ENCODE results near the gene CHID1. TPM values are rescaled to one million over a fixed set of nuclear protein-coding genes. Genes with fewer than 3 reads are reported as not detected.

The CHID1 gene
- total and polyA plus RNA-seq, 2 of the 8 experiments (the other 6 are each of a cell fraction or from before 2014, with no cell fraction given) = 81.2 to 88.5 TPM

GRCh38 chr11:875203-875602 is 35.4 kb downstream of the CHID1 start:
- H3K56ac ChIP-seq (replicated peaks; ENCODE audit: insufficient read length, low read depth, low read length) = no peak overlapping the region
- no peak for DNase-seq (ENCODE audit: low read depth in 1 of 2, low spot score in 2 of 2)
- no peak overlapping the region for H2BK120ac ChIP-seq (replicated peaks; ENCODE audit: low read depth, low read length)
- H3K79me1 ChIP-seq (ENCODE audit: low read depth, low read length) = no peaks in the 10 kb centered on the region
- no peaks in the 10 kb centered on the region for H3K27me3 ChIP-seq (replicated peaks in 1 of 4; ENCODE audit: control insufficient read depth in 3 of 4, extremely low read depth in 1 of 4, insufficient read depth in 3 of 4, low read length in 3 of 4)
- H3K4me3 ChIP-seq (ENCODE audit: extremely low read depth in 1 of 4, insufficient read depth in 2 of 4, low read depth in 3 of 4, low read length in 4 of 4) = no peak overlapping the region
- H3K4me1 ChIP-seq (replicated peaks in 1 of 4; ENCODE audit: control insufficient read depth in 3 of 4, insufficient read depth in 4 of 4, low read length in 3 of 4) = peaks cover 0 to 2% (median under 1%) of the 10 kb centered on the region in 4 experiments; a peak in 4 of 7 replicates
- H3K18ac ChIP-seq (ENCODE audit: extremely low read depth, low read length) = no peak overlapping the region
- no peak overlapping the region for H2BK12ac ChIP-seq (ENCODE audit: low read depth, low read length)
- H3K4ac ChIP-seq (replicated peaks; ENCODE audit: insufficient read length, low read depth, low read length) = no peak overlapping the region
- 98% methylated on average over 9 of the region's 16 CpGs; no CpG with 5 or more reads in 1 of the 2 experiments for WGBS, 2 experiments (ENCODE audit: extremely low coverage in 1 of 2, insufficient coverage in 1 of 2, insufficient read length in 1 of 2, insufficient replicate concordance in 2 of 2, low coverage in 1 of 2, low lambda C conversion rate in 2 of 2, missing lambda C conversion rate in 1 of 2)
- FAIRE-seq = no peak
- H2AFZ ChIP-seq (ENCODE audit: low read length) = no peak overlapping the region
- no peak overlapping the region for H2BK20ac ChIP-seq (ENCODE audit: low read length)
- no peaks in the 10 kb centered on the region for H3K23me2 ChIP-seq (ENCODE audit: low read depth, low read length)
- no peak overlapping the region for H2AK5ac ChIP-seq (ENCODE audit: low read depth, low read length)
- H4K20me1 ChIP-seq (replicated peaks in 1 of 2; ENCODE audit: control insufficient read depth in 1 of 2, insufficient read depth in 2 of 2, low read length in 2 of 2) = peaks cover 10 to 26% of the 10 kb centered on the region in 2 experiments
- peaks cover 0 to 9% (median 0%) of the 10 kb centered on the region in 4 experiments; a peak in 3 of 8 replicates for H3K36me3 ChIP-seq (ENCODE audit: control insufficient read depth in 2 of 4, insufficient read depth in 4 of 4, low read length in 3 of 4)
- H3K27ac ChIP-seq (ENCODE audit: low read depth, low read length) = no peak overlapping the region
- no peaks in the 10 kb centered on the region for H3K9me3 ChIP-seq (ENCODE audit: insufficient read depth in 2 of 2, low read depth in 1 of 2, low read length in 1 of 2)
- no peak overlapping the region for H3K4me2 ChIP-seq (ENCODE audit: insufficient read depth in 1 of 2, low read depth in 2 of 2, low read length in 2 of 2)
- H4K8ac ChIP-seq (ENCODE audit: extremely low read depth, insufficient read depth, low read length) = no peak overlapping the region; the same call in 1 of the 2 replicates
- no peak overlapping the region for H2BK15ac ChIP-seq (ENCODE audit: low read length)
- POLR2A ChIA-PET (ENCODE audit: partially characterized antibody) = interaction anchor here (1.1 to 2.8 kb wide), 5 partner anchors 9 to 15 kb away, joined by 3 to 10 read pairs (median 5); no protein-coding TSS in a partner anchor
- TF ChIP-seq CHD2 (IDR thresholded peaks at IDR 0.05; ENCODE audit: low read length) (no peak), TEAD4 (IDR thresholded peaks at IDR 0.05; ENCODE audit: low read depth, low read length) (no peak), ATF2 (IDR thresholded peaks at IDR 0.05; ENCODE audit: low read length) (no peak), HDAC2 (IDR thresholded peaks at IDR 0.05; ENCODE audit: borderline replicate concordance in 1 of 2, low read depth in 2 of 2, low read length in 2 of 2) (no peak), POLR2AphosphoS5 (IDR thresholded peaks at IDR 0.05; ENCODE audit: low read depth, low read length) (no peak)
- H3K79me2 ChIP-seq (ENCODE audit: control insufficient read depth in 1 of 2, insufficient read depth in 2 of 2, low read length in 2 of 2) = no peaks in the 10 kb centered on the region
- H2BK5ac ChIP-seq (ENCODE audit: low read depth, low read length) = no peak overlapping the region
- no peak overlapping the region for H4K91ac ChIP-seq (replicated peaks; ENCODE audit: insufficient read length, low read length)
- no peak overlapping the region for H3K23ac ChIP-seq (ENCODE audit: insufficient read length)
- no peak overlapping the region for H3K14ac ChIP-seq (ENCODE audit: insufficient read length)
- H4K5ac ChIP-seq (ENCODE audit: insufficient read length, low read depth, low read length) = no peak overlapping the region
- CTCF ChIA-PET (ENCODE audit: partially characterized antibody) = interaction anchor here (2.5 to 2.8 kb wide), 2 partner anchors 14 to 27 kb away, joined by 8 to 11 read pairs; no protein-coding TSS in a partner anchor
- H3K9ac ChIP-seq (replicated peaks in 1 of 4; ENCODE audit: extremely low read depth in 1 of 4, low read depth in 3 of 4, low read length in 3 of 4) = no peak overlapping the region
